HG02885 (cell line): ENCODE results near the gene ADSL.
"Not testable (repeated sequence)": the region's sequence is repeated elsewhere in the genome, so short reads cannot be mapped to it uniquely, and the experiment has no call there.

Source experiments
- ATAC-seq: cut with Tn5 transposase; IDR thresholded peaks from one replicate; pipeline ENCODE4 v1.9.1; 2021; ENCODE audit warnings: mild to moderate bottlenecking; ENCODE audit not compliant: unreplicated experiment, poor library complexity

ADSL gene

GRCh38 chr22:40366068-40366467, 19.8 kb downstream of the ADSL start:
- ATAC-seq = no peak

- ATAC-seq = no peak
Observed at GRCh38 chr22:40367342-40367741, 21.0 kb downstream of the ADSL start.

GRCh38 chr22:40368016-40368415, 21.7 kb downstream of the ADSL start:
- no peak for ATAC-seq

- no peak for ATAC-seq
Observed at GRCh38 chr22:40368836-40369235, 22.5 kb downstream of the ADSL start.

GRCh38 chr22:40374567-40374966, 28.3 kb downstream of the ADSL start:
- no peak for ATAC-seq

GRCh38 chr22:40376149-40376548, 29.8 kb downstream of the ADSL start:
- no peak for ATAC-seq

GRCh38 chr22:40377931-40378330, 31.6 kb downstream of the ADSL start:
- ATAC-seq = no peak

GRCh38 chr22:40378448-40378847, 32.1 kb downstream of the ADSL start:
- not testable (repeated sequence) for ATAC-seq

- ATAC-seq = no peak
Observed at GRCh38 chr22:40381461-40381860, 35.2 kb downstream of the ADSL start.

GRCh38 chr22:40383905-40384304, 37.6 kb downstream of the ADSL start:
- no peak for ATAC-seq

GRCh38 chr22:40385036-40385782, 38.9 kb downstream of the ADSL start:
- ATAC-seq = no peak

- ATAC-seq = no peak
Observed at GRCh38 chr22:40387746-40388145, 41.4 kb downstream of the ADSL start.

- no peak for ATAC-seq
Observed at GRCh38 chr22:40388231-40388630, 41.9 kb downstream of the ADSL start.

GRCh38 chr22:40391417-40391816, 45.1 kb downstream of the ADSL start:
- ATAC-seq = no peak

- ATAC-seq = no peak
Observed at GRCh38 chr22:40392618-40393017, 46.3 kb downstream of the ADSL start.

GRCh38 chr22:40394607-40395006, 48.3 kb downstream of the ADSL start:
- ATAC-seq = no peak

- no peak for ATAC-seq
Observed at GRCh38 chr22:40395607-40396006, 49.3 kb downstream of the ADSL start.

- no peak for ATAC-seq
Observed at GRCh38 chr22:40396882-40397281, 50.6 kb downstream of the ADSL start.

- no peak for ATAC-seq
Observed at GRCh38 chr22:40397396-40397795, 51.1 kb downstream of the ADSL start.

GRCh38 chr22:40399621-40400020, 53.3 kb downstream of the ADSL start:
- no peak for ATAC-seq

GRCh38 chr22:40400159-40400558, 53.9 kb downstream of the ADSL start:
- no peak for ATAC-seq

GRCh38 chr22:40401532-40401931, 55.2 kb downstream of the ADSL start:
- no peak for ATAC-seq
